PC-3 (cell line): ENCODE data around the gene CNTN2.

Experiments used
- EZH2 ChIP-seq: fragments of 300-600 bp; sonication (generic); IDR thresholded peaks from one replicate; pipeline ENCODE4 v1.6.1; 2017; ENCODE audit warnings: antibody characterized with exemption, mild to moderate bottlenecking, low read length; ENCODE audit not compliant: unreplicated experiment
- TF ChIP-seq, protein P1 (sequence below): fragments of 300-600 bp; sonication (generic); conservative IDR thresholded peaks from 2 replicates; pipeline ENCODE4 v1.5.1; 2017; ENCODE audit warnings: antibody characterized with exemption, low read depth, mild to moderate bottlenecking, low read length

DNA sequence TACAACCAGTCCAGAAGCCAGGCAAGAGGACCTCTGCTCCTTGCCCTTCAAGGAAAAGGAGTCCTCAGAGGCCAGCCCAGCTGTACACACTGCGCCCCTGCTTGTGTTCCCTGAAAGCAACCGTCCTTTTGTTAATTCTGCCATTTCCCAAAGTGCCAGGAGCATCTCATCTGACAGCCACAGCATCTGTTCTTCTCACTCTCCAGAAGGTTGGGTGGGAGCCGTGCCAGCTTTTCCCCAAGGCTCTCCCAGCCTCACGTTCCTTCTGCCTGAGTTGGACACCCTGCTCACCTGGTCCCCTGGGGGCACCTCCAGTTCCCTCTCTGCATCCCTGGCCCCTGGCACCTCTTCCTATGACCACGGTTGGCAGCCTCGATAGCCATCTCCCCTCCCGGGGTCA is 10.5 kb upstream of the CNTN2 start:
- TF ChIP-seq, protein P1, sequence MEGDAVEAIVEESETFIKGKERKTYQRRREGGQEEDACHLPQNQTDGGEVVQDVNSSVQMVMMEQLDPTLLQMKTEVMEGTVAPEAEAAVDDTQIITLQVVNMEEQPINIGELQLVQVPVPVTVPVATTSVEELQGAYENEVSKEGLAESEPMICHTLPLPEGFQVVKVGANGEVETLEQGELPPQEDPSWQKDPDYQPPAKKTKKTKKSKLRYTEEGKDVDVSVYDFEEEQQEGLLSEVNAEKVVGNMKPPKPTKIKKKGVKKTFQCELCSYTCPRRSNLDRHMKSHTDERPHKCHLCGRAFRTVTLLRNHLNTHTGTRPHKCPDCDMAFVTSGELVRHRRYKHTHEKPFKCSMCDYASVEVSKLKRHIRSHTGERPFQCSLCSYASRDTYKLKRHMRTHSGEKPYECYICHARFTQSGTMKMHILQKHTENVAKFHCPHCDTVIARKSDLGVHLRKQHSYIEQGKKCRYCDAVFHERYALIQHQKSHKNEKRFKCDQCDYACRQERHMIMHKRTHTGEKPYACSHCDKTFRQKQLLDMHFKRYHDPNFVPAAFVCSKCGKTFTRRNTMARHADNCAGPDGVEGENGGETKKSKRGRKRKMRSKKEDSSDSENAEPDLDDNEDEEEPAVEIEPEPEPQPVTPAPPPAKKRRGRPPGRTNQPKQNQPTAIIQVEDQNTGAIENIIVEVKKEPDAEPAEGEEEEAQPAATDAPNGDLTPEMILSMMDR = no peak
- no peak for TF ChIP-seq EZH2
